Neural crest cell (in vitro differentiated cells): ENCODE data around the gene GIGYF2. TPM values are rescaled to one million over a fixed set of nuclear protein-coding genes. Genes with fewer than 3 reads are reported as not detected.

Experiments used
- DNase-seq: peaks from one replicate; pipeline ENCODE4 v3.0.0; 2021; ENCODE audit warnings: low read depth, mixed read lengths, low spot score
- H3K27ac Mint-ChIP-seq: one replicate; pipeline ENCODE4 v1.8.0; 2021; ENCODE audit warnings: mild to moderate bottlenecking, mixed read lengths; ENCODE audit not compliant: unreplicated experiment
- H3K27me3 Mint-ChIP-seq: 2 replicates; pipeline ENCODE4 v1.8.0; 2021; ENCODE audit warnings: low read depth, mild to moderate bottlenecking, mixed read lengths
- H3K36me3 Mint-ChIP-seq: 2 replicates; pipeline ENCODE4 v1.8.0; 2021; ENCODE audit warnings: low read depth, mild to moderate bottlenecking, mixed read lengths
- H3K4me1 Mint-ChIP-seq: 2 replicates; pipeline ENCODE4 v1.8.0; 2021; ENCODE audit warnings: mixed read lengths
- H3K4me3 Mint-ChIP-seq: one replicate; pipeline ENCODE4 v1.8.0; 2021; ENCODE audit warnings: mild to moderate bottlenecking, mixed read lengths
- H3K9me3 Mint-ChIP-seq: 2 replicates; pipeline ENCODE4 v1.8.0; 2021; ENCODE audit warnings: mixed read lengths
- total RNA-seq: library from RNA; stranded (reverse); gene quantifications from 2 replicates; pipeline ENCODE4 v1.2.1, GENCODE V29; 2021
- TF ChIP-seq, protein P1 (sequence below): fragments of 200-600 bp; sonication (generic); conservative IDR thresholded peaks from 2 replicates; pipeline ENCODE4 v1.5.0; 2021; ENCODE audit warnings: antibody characterized with exemption, mild to moderate bottlenecking

Gene GIGYF2
- total RNA-seq, 1 donor from 2014 or later, result 70.3 TPM

DNA sequence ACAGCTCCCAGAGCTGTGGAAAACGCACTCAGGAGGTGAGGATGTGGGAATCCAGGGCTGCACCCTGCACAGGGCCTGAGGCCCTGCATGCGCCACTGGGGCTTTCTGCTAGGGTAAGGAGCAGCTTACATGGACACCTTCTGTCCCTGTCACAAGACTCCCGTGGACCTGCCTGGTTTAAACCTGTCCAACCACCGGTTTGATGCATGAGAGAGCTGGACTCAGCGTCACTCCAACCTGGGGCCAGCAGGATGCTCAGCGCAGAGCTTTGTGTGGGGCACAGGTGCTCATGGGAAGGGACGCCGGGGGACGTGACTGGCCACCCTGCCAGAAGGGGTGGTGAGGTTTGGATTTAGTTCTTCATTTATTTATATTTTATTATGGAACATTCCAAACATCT, 197.1 kb downstream of the GIGYF2 start:
- DNase-seq, result no peak
- H3K27me3 Mint-ChIP-seq, result peaks cover 6% of the 10 kb centered on the region
- TF ChIP-seq, protein P1, sequence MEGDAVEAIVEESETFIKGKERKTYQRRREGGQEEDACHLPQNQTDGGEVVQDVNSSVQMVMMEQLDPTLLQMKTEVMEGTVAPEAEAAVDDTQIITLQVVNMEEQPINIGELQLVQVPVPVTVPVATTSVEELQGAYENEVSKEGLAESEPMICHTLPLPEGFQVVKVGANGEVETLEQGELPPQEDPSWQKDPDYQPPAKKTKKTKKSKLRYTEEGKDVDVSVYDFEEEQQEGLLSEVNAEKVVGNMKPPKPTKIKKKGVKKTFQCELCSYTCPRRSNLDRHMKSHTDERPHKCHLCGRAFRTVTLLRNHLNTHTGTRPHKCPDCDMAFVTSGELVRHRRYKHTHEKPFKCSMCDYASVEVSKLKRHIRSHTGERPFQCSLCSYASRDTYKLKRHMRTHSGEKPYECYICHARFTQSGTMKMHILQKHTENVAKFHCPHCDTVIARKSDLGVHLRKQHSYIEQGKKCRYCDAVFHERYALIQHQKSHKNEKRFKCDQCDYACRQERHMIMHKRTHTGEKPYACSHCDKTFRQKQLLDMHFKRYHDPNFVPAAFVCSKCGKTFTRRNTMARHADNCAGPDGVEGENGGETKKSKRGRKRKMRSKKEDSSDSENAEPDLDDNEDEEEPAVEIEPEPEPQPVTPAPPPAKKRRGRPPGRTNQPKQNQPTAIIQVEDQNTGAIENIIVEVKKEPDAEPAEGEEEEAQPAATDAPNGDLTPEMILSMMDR, result no peak
- no peaks in the 10 kb centered on the region for H3K9me3 Mint-ChIP-seq
- H3K4me3 Mint-ChIP-seq, result no peak overlapping the region
- H3K4me1 Mint-ChIP-seq, result peaks cover 24% of the 10 kb centered on the region
- no peaks in the 10 kb centered on the region for H3K36me3 Mint-ChIP-seq
- no peak overlapping the region for H3K27ac Mint-ChIP-seq

DNA sequence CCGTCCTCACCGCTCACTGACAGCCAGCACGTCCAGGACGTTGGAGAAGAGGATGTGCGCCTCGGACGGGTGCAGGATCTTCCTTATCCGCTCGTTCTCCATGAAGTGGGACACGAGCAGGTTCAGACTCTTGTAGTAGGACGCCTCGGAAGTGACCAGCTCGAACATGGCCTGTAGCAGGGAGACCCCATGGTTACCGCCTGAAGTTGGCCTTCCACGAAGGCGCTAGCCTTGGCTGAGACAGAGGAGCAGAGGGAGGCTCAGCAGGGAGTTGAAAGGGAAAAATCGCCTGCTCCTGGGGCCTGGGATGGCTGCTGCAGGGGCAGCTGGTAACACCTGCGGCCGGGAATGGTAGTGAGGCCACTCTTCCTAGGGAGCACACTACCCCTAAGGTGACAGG, 197.6 kb downstream of the GIGYF2 start:
- H3K27me3 Mint-ChIP-seq, result peaks cover 6% of the 10 kb centered on the region
- no peaks in the 10 kb centered on the region for H3K9me3 Mint-ChIP-seq
- H3K4me1 Mint-ChIP-seq, result peaks cover 24% of the 10 kb centered on the region
- TF ChIP-seq, protein P1, result no peak
- H3K4me3 Mint-ChIP-seq, result no peak overlapping the region
- H3K36me3 Mint-ChIP-seq, result no peaks in the 10 kb centered on the region
- DNase-seq, result no peak
- no peak overlapping the region for H3K27ac Mint-ChIP-seq

DNA sequence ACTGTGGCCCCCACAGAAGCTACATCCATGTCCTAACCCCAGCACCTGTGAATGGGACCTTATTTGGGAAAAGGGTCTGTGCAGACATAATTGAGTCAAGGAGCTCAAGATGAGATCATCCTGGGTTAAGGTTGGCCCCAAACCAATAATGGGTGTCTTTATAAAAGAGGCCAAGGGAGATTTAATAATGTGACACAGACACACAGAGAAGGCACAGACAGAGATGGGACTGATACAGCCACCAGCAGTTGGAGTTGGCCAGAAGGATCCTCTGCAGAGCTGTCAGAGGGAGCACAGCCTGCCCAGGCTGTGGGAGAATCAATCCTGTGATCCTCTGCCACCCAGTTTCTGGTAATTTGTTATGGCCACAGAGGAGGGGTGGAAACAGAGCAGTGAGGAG, 199.0 kb downstream of the GIGYF2 start:
- DNase-seq, result no peak
- no peak overlapping the region for H3K4me3 Mint-ChIP-seq
- H3K27me3 Mint-ChIP-seq, result peaks cover 2% of the 10 kb centered on the region
- no peaks in the 10 kb centered on the region for H3K36me3 Mint-ChIP-seq
- H3K27ac Mint-ChIP-seq, result no peak overlapping the region
- TF ChIP-seq, protein P1, result no peak
- no peaks in the 10 kb centered on the region for H3K9me3 Mint-ChIP-seq
- H3K4me1 Mint-ChIP-seq, result peaks cover 14% of the 10 kb centered on the region

DNA sequence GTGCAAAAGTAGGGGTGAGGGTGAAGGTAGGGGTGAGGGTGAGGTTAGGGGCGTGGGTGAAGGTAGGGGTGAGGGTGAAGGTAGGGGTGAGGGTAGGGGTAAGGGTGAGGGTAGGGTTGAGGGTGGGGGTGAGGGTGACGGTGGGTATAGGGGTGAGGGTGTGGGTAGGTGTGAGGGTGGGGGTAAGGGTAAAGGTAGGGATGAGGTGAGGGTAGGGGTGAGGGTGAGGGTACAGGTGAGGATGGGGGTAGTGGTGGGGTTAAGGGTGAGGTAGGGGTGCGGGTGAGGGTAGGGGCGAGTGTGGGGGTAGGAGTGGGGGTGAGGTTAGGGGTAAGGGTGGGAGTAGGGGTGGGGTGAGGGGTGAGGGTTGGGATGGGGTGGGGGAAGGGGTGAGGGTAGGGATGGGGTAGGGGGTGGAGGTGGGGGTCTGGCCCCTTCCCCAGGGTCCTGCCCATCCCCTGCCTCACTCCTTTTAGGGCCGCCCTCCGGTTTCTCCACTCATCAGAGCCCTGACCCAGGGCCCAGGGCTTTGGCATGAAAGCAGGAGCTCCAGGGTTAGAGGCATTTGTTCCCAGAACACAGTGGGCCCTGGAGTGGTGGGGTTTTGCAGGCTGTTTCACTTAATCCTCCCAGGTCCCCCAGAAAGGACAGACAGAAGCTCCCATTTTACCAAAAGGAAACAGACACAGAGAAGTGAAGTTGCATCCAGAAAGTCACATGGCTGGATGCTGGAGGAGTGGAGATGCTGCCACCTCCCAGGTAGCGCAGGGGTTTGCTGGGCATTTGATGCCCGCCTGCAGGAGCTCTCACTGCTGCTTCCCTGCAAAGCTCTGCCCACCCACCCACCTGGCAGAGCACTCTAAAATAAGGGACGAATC, 199.8 kb downstream of the GIGYF2 start:
- H3K4me3 Mint-ChIP-seq, result no peak overlapping the region
- H3K27me3 Mint-ChIP-seq, result peaks cover under 1% of the 10 kb centered on the region
- no peak overlapping the region for H3K27ac Mint-ChIP-seq
- TF ChIP-seq, protein P1, result no peak
- H3K4me1 Mint-ChIP-seq, result peaks cover 8% of the 10 kb centered on the region
- no peaks in the 10 kb centered on the region for H3K36me3 Mint-ChIP-seq
- DNase-seq, result no peak
- H3K9me3 Mint-ChIP-seq, result no peaks in the 10 kb centered on the region

GRCh38 chr2:232897598-232898408, 200.7 kb downstream of the GIGYF2 start:
- TF ChIP-seq, protein P1, result no peak
- no peak overlapping the region for H3K27ac Mint-ChIP-seq
- H3K36me3 Mint-ChIP-seq, result no peaks in the 10 kb centered on the region
- DNase-seq, result no peak
- H3K27me3 Mint-ChIP-seq, result peaks cover 4% of the 10 kb centered on the region
- H3K4me3 Mint-ChIP-seq, result no peak overlapping the region
- no peaks in the 10 kb centered on the region for H3K9me3 Mint-ChIP-seq
- peaks cover 6% of the 10 kb centered on the region for H3K4me1 Mint-ChIP-seq
